Pancreas (tissue), 10 donors: ENCODE results near the gene IL1A. TPM values are rescaled to one million over a fixed set of nuclear protein-coding genes. Genes with fewer than 3 reads are reported as not detected.

Source experiments
- ATAC-seq, 4 donors: fragments of 200-7000 bp; cut with Tn5 transposase; one replicate each; pipeline versions ENCODE4 v1.8.0 to v1.9.1; 2020; ENCODE audit warnings: mild to moderate bottlenecking in 4 of 4, moderate library complexity in 4 of 4
- DNase-seq, 6 donors: peaks; one replicate each; pipeline ENCODE4 v3.0.0-alpha.2; 2020
- FAIRE-seq: peaks from 2 replicates; lab custom pipeline; 2012; peaks lifted over from hg19 to GRCh38; lab: Jason Lieb, UNC
- H3K27ac ChIP-seq, 4 donors: fragments of 200-600 bp; sonication (generic); 1 replicate in 3 of 4; 2 replicates in 1 of 4; pipeline versions ENCODE4 v1.5.0 to v1.8.0; 2020
- H3K27me3 ChIP-seq, 4 donors: fragments of 200-600 bp; one replicate each; pipeline ENCODE4 v1.8.0; 2021
- H3K36me3 ChIP-seq, 3 donors: fragments of 200-600 bp; sonication (generic) in 1 of 3; one replicate each; pipeline versions ENCODE4 v1.5.0 to v1.8.0; 2020 to 2021
- H3K4me1 ChIP-seq, 3 donors: fragments of 200-600 bp; one replicate each; pipeline ENCODE4 v1.8.0; 2021
- H3K4me3 ChIP-seq, 4 donors: fragments of 200-600 bp; sonication (generic) in 2 of 4; one replicate each; pipeline versions ENCODE4 v1.5.0 to v1.8.0; 2020 to 2021
- H3K9me3 ChIP-seq, 4 donors: fragments of 200-600 bp; one replicate each; pipeline ENCODE4 v1.8.0; 2021
- WGBS, 2 donors: extraction: QIAGEN DNeasy Blood & Tissue Kit; methylation state at CpG; one replicate each; pipeline ENCODE4 v1.1.7; 2013; 5-methylcytosine and 5-hydroxymethylcytosine counted together
- intact Hi-C, 3 donors: fragments of 100-400 bp; cut with DNase I; formaldehyde crosslinking; loops; one replicate each; pipeline versions ENCODE4 v1.11.1 to v1.14.2; 2022
- polyA plus RNA-seq, 2 donors: library from polyadenylated mRNA; stranded (reverse); fragments of 200-250 nt; gene quantifications; one replicate each; pipeline ENCODE4 v1.2.3, GENCODE V29; 2013
- total RNA-seq, 6 donors: library from RNA; stranded (reverse); fragmentation: NEBNext Ultra II Directional in 4 of 6; extraction: Animal tissue kit (Norgen Biotek cat#: 25700) in 4 of 6; gene quantifications; one replicate each; pipeline versions ENCODE4 v1.2.1 to v1.2.4, GENCODE V29; 2021 to 2023
- TF ChIP-seq, protein P1 (sequence below), 4 donors: fragments of 200-600 bp; sonication (generic) in 3 of 4; IDR thresholded peaks; one replicate each; pipeline versions ENCODE4 v1.5.0 to v1.8.0; 2021; ENCODE audit warnings: antibody characterized with exemption in 4 of 4
- donor health status: healthy with polysubstance abuse.
- donor health status: DM: no; HTN: no; CAD: no; lungs with moderate emphysema.
- donor health status: DM: no; HTN: no; CAD: no.
- donor health status: control.
- donor health status: control.
- donor health status: Bipolar disorder and iron deficiency.
- donor health status: DM: yes; HTN: yes; CAD: no.
- donor health status: DM: no; HTN: no; CAD: no.
- donor health status: DM: no; HTN: no; CAD: no.
- donor health status: DM: yes; HTN: yes; CAD: no.

Gene IL1A
- total and polyA plus RNA-seq, 8 donors = 0.05 to 0.18 (median 0.09) TPM; not detected in 4

GRCh38 chr2:112791019-112791418 lies 6.7 kb upstream of the IL1A start:
- DNase-seq (no peak), ATAC-seq (no peak), FAIRE-seq (no peak)
- Histone ChIP-seq H3K4me3 (no peak overlapping the region), H3K27ac (no peak overlapping the region), H3K9me3 (no peaks in the 10 kb centered on the region), H3K4me1 (peaks cover 0 to 12% (median 5%) of the 10 kb centered on the region in 3 donors), H3K27me3 (no peaks in the 10 kb centered on the region), H3K36me3 (no peaks in the 10 kb centered on the region)
- intact Hi-C loops = no loop called here
- TF ChIP-seq, protein P1, sequence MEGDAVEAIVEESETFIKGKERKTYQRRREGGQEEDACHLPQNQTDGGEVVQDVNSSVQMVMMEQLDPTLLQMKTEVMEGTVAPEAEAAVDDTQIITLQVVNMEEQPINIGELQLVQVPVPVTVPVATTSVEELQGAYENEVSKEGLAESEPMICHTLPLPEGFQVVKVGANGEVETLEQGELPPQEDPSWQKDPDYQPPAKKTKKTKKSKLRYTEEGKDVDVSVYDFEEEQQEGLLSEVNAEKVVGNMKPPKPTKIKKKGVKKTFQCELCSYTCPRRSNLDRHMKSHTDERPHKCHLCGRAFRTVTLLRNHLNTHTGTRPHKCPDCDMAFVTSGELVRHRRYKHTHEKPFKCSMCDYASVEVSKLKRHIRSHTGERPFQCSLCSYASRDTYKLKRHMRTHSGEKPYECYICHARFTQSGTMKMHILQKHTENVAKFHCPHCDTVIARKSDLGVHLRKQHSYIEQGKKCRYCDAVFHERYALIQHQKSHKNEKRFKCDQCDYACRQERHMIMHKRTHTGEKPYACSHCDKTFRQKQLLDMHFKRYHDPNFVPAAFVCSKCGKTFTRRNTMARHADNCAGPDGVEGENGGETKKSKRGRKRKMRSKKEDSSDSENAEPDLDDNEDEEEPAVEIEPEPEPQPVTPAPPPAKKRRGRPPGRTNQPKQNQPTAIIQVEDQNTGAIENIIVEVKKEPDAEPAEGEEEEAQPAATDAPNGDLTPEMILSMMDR (IDR thresholded peaks at IDR 0.05) = no peak
- 93% methylated on average over 3 of the region's 3 CpGs for WGBS, 2 donors

DNA sequence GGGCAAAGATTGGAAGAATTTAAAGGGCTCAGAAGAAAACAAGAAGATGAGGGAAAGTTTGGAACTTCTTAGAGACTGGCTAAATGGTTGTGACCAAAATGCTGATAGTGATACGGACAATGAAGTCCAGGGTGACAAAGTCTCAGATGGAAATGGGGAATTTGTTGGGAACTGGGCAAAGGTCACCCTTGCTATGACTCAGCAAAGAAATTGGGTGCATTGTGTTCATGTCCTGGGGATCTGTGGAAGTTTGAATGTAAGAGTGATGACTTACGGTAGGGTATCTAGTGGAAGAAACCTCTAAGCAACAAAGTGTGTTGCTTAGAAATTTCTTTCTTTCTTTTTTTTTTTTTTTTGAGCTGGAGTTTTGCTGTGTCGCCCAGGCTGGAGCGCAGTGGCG lies 6.0 kb upstream of the IL1A start:
- ATAC-seq = no peak
- H3K4me3 ChIP-seq = no peak overlapping the region
- WGBS, 2 donors = 93 to 94% methylated on average over 5 of the region's 5 CpGs
- intact Hi-C loops = no loop called here
- no peaks in the 10 kb centered on the region for H3K9me3 ChIP-seq
- no peaks in the 10 kb centered on the region for H3K27me3 ChIP-seq
- H3K27ac ChIP-seq = no peak overlapping the region
- FAIRE-seq = no peak
- DNase-seq = no peak
- H3K4me1 ChIP-seq = peaks cover 0 to 12% (median 5%) of the 10 kb centered on the region in 3 donors
- H3K36me3 ChIP-seq = no peaks in the 10 kb centered on the region
- TF ChIP-seq, protein P1 (IDR thresholded peaks at IDR 0.05) = no peak

DNA sequence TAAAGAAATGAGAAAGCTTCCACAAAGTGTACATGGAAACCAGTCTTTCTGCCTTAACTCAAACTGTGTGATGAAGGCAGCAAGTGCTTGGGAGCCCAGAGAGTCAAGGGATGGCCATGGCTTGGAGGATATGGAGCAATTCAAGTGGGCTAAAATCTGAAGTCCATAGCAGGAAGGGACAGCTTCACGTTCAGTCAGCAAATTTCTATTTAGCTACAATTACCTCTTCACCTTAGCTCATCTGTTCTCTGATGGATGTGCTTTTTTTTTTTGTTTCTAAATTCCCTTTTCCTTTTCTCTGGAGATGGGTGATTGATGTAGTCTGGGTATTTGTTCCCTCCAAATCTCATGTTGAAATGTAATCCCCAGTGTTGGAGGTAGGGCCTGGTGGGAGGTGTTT lies 4.9 kb upstream of the IL1A start:
- FAIRE-seq (no peak), DNase-seq (no peak), ATAC-seq (no peak)
- no peak overlapping the region for H3K4me3 ChIP-seq
- H3K27me3 ChIP-seq = no peaks in the 10 kb centered on the region
- TF ChIP-seq, protein P1 (IDR thresholded peaks at IDR 0.05) = no peak
- no peak overlapping the region for H3K27ac ChIP-seq
- intact Hi-C loops = no loop called here
- H3K9me3 ChIP-seq = no peaks in the 10 kb centered on the region
- 84 to 85% methylated on average over 1 of the region's 1 CpG for WGBS, 2 donors
- no peaks in the 10 kb centered on the region for H3K36me3 ChIP-seq
- H3K4me1 ChIP-seq = peaks cover 0 to 6% (median 5%) of the 10 kb centered on the region in 3 donors

GRCh38 chr2:112788653-112789052 lies 4.4 kb upstream of the IL1A start:
- intact Hi-C loops = no loop called here

DNA sequence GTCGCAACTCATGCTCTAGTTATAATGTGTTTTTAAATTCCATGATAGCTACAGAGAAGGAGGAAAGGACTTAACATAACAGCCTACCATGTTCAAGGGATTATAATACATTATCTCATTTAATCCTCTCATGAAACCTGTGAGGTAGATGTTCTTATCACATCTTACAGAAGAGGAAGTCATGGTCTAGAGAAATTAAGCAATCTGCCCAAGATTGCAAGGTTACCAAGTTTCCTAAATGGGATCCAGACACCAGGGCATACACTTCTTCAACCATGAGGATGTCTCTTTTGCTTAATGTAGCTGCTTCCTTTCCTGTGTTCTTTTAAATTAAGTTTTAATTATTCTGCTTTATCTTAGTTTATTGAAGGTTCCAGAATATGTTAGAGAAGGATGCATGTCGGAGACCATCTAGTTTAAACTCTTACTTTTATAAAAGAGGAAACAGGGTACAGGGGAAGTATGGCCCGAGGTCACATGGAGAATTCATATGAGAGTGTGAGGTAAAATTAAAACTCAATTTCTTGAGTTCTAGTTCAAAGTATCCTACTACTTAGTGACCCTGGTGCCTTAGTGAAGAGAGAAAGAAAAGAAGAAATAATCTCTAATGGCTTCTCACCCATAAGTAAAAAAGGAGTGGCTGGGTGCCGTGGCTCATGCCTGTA lies 3.6 kb upstream of the IL1A start:
- Histone ChIP-seq H3K9me3 (no peaks in the 10 kb centered on the region), H3K27ac (no peak overlapping the region), H3K4me3 (no peak overlapping the region), H3K36me3 (no peaks in the 10 kb centered on the region), H3K4me1 (no peaks in the 10 kb centered on the region), H3K27me3 (no peaks in the 10 kb centered on the region)
- intact Hi-C loops = no loop called here
- TF ChIP-seq, protein P1 (IDR thresholded peaks at IDR 0.05) = no peak
- ATAC-seq (no peak), FAIRE-seq (no peak), DNase-seq (no peak)
- WGBS, 2 donors = 85 to 87% methylated on average over 4 of the region's 4 CpGs

More at GRCh38 chr2:112788653-112789052, 4.4 kb upstream of the IL1A start:
- no peak for ATAC-seq
- TF ChIP-seq, protein P1 (IDR thresholded peaks at IDR 0.05) = no peak
- Histone ChIP-seq H3K9me3 (no peaks in the 10 kb centered on the region), H3K27ac (no peak overlapping the region), H3K27me3 (no peaks in the 10 kb centered on the region), H3K36me3 (no peaks in the 10 kb centered on the region), H3K4me3 (no peak overlapping the region), H3K4me1 (peaks cover 0 to 5% (median 1%) of the 10 kb centered on the region in 3 donors)
- 64 to 69% methylated on average over 3 of the region's 3 CpGs for WGBS, 2 donors
- no peak for DNase-seq
- no peak for FAIRE-seq
